ENCODE data around the gene C11orf21. TPM values are rescaled to one million over a fixed set of nuclear protein-coding genes. Genes with fewer than 3 reads are reported as not detected.
A peak's percentile ranks its signal among the peaks of the same experiment; 100 is the strongest.

Gene C11orf21
- total RNA-seq, 1 experiment from 2014 or later: 0.11 TPM

- no peak for DNase-seq (ENCODE audit: low read depth)
Observed at GRCh38 chr11:2320568-2321310, 19.0 kb upstream of the C11orf21 start.

GRCh38 chr11:2319791-2320472 lies 18.2 kb upstream of the C11orf21 start:
- no peak for DNase-seq (ENCODE audit: low read depth)

- DNase-seq (ENCODE audit: low read depth): no peak
Observed at GRCh38 chr11:2318707-2319106, 17.0 kb upstream of the C11orf21 start.

GRCh38 chr11:2318123-2318522 lies 16.4 kb upstream of the C11orf21 start:
- DNase-seq (ENCODE audit: low read depth): no peak

GRCh38 chr11:2317354-2318050 lies 15.8 kb upstream of the C11orf21 start:
- no peak for DNase-seq (ENCODE audit: low read depth)

- no peak for DNase-seq (ENCODE audit: low read depth)
Observed at GRCh38 chr11:2316963-2317244, 15.2 kb upstream of the C11orf21 start.

- no peak for DNase-seq (ENCODE audit: low read depth)
Observed at GRCh38 chr11:2316169-2316962, 14.6 kb upstream of the C11orf21 start.

- DNase-seq (ENCODE audit: low read depth): no peak
Observed at GRCh38 chr11:2315395-2316168, 13.9 kb upstream of the C11orf21 start.

- DNase-seq (ENCODE audit: low read depth): peak; percentile 65
Observed at GRCh38 chr11:2314525-2315394, 13.0 kb upstream of the C11orf21 start.

GRCh38 chr11:2314136-2314524 lies 12.4 kb upstream of the C11orf21 start:
- no peak for DNase-seq (ENCODE audit: low read depth)

- no peak for DNase-seq (ENCODE audit: low read depth)
Observed at GRCh38 chr11:2313051-2313951, 11.6 kb upstream of the C11orf21 start.

GRCh38 chr11:2312232-2313042 lies 10.7 kb upstream of the C11orf21 start:
- peak; percentile 65 for DNase-seq (ENCODE audit: low read depth)

- no peak for DNase-seq (ENCODE audit: low read depth)
Observed at GRCh38 chr11:2311353-2312133, 9.8 kb upstream of the C11orf21 start.

GRCh38 chr11:2310786-2311352 lies 9.2 kb upstream of the C11orf21 start:
- no peak for DNase-seq (ENCODE audit: low read depth)

GRCh38 chr11:2310073-2310785 lies 8.5 kb upstream of the C11orf21 start:
- DNase-seq (ENCODE audit: low read depth): no peak

- no peak for DNase-seq (ENCODE audit: low read depth)
Observed at GRCh38 chr11:2309251-2310072, 7.7 kb upstream of the C11orf21 start.

All from Daoy (cell line).